OCI-LY1 (cell line): ENCODE data around the gene AMH.

Experiments
- H2AFZ ChIP-seq: fragments of 200-600 bp; sonication (generic), shearing (Covaris generic); 2 replicates; pipeline ENCODE4 v1.6.0; 2014; ENCODE audit warnings: antibody characterized with exemption, mild to moderate bottlenecking, low read length
- H3F3A ChIP-seq: fragments of 200-600 bp; sonication (generic), shearing (Covaris generic); 2 replicates; pipeline ENCODE4 v1.6.0; 2014; ENCODE audit warnings: mild to moderate bottlenecking, antibody characterized with exemption, low read length, moderate library complexity; ENCODE audit not compliant: insufficient read depth
- H3K27ac ChIP-seq: fragments of 200-600 bp; sonication (generic); 2 replicates; pipeline ENCODE4 v1.5.1; 2014; ENCODE audit warnings: low read length, mixed run types, mild to moderate bottlenecking, low read depth; ENCODE audit not compliant: poor library complexity, severe bottlenecking
- H3K27me3 ChIP-seq: fragments of 200-600 bp; sonication (generic); 2 replicates; pipeline ENCODE4 v1.6.0; 2014; ENCODE audit warnings: antibody characterized with exemption, mild to moderate bottlenecking, low read length, moderate library complexity; ENCODE audit not compliant: insufficient read depth
- H3K36me3 ChIP-seq: fragments of 200-600 bp; sonication (generic); 2 replicates; pipeline ENCODE4 v1.6.1; 2014; ENCODE audit warnings: mild to moderate bottlenecking, antibody characterized with exemption, low read length, moderate library complexity, mixed read lengths; ENCODE audit not compliant: insufficient read depth
- H3K4me1 ChIP-seq: fragments of 200-600 bp; sonication (generic); 2 replicates; pipeline ENCODE4 v1.5.1; 2014; ENCODE audit warnings: mild to moderate bottlenecking, low read length, moderate library complexity; ENCODE audit not compliant: insufficient read depth, severe bottlenecking
- H3K4me2 ChIP-seq: fragments of 200-600 bp; sonication (generic), shearing (Covaris generic); 2 replicates; pipeline ENCODE4 v1.6.1; 2014; ENCODE audit warnings: low read length
- H3K4me3 ChIP-seq: fragments of 200-600 bp; sonication (generic); 2 replicates; pipeline ENCODE4 v1.5.1; 2014; ENCODE audit warnings: low read length, low read depth, mild to moderate bottlenecking, mixed read lengths; ENCODE audit not compliant: poor library complexity, severe bottlenecking
- H3K79me2 ChIP-seq: fragments of 200-600 bp; shearing (Covaris generic); 2 replicates; pipeline ENCODE4 v1.6.1; 2016; ENCODE audit warnings: mixed run types, low read length, mixed read lengths; ENCODE audit not compliant: insufficient read depth
- H3K9ac ChIP-seq: fragments of 200-600 bp; sonication (generic), shearing (Covaris generic); 2 replicates; pipeline ENCODE4 v1.6.1; 2014; ENCODE audit warnings: mild to moderate bottlenecking, low read length, mixed read lengths
- H3K9me2 ChIP-seq: fragments of 200-600 bp; sonication (generic), shearing (Covaris generic); 2 replicates; pipeline ENCODE4 v1.6.1; 2014; ENCODE audit warnings: low read depth, mild to moderate bottlenecking, low read length, mixed read lengths
- H3K9me3 ChIP-seq: fragments of 200-600 bp; shearing (Covaris generic); 2 replicates; pipeline ENCODE4 v1.6.1; 2014; ENCODE audit warnings: low read length, mixed read lengths
- H4K20me1 ChIP-seq: fragments of 200-600 bp; sonication (generic), shearing (Covaris generic); 2 replicates; pipeline ENCODE4 v1.6.0; 2016; ENCODE audit warnings: mild to moderate bottlenecking, low read length; ENCODE audit not compliant: insufficient read depth
- EZH2 ChIP-seq: fragments of 200-600 bp; sonication (generic), shearing (Covaris generic); IDR thresholded peaks from 2 replicates; pipeline ENCODE4 v1.8.0; 2017; ENCODE audit warnings: borderline replicate concordance, mixed run types, mild to moderate bottlenecking, antibody characterized with exemption, low read length, moderate library complexity, mixed read lengths
- TF ChIP-seq, protein P1 (sequence below): fragments of 200-600 bp; sonication (generic), shearing (Covaris generic); IDR thresholded peaks from 2 replicates; pipeline ENCODE4 v1.5.1; 2017; ENCODE audit warnings: mild to moderate bottlenecking, antibody characterized with exemption, low read length, moderate library complexity, mixed read lengths

Gene AMH

GRCh38 chr19:2233601-2234280 is 15.4 kb upstream of the AMH start:
- Histone ChIP-seq H3K36me3 (peaks cover 42% of the 10 kb centered on the region), H3K27ac (peak overlapping the region; percentile 83), H3K4me2 (peak overlapping the region; percentile 64), H2AFZ (no peak overlapping the region), H3F3A (no peaks in the 10 kb centered on the region), H4K20me1 (no peaks in the 10 kb centered on the region), H3K4me3 (peak overlapping the region; percentile 94), H3K4me1 (peaks cover 61% of the 10 kb centered on the region), H3K27me3 (no peaks in the 10 kb centered on the region), H3K9me3 (no peaks in the 10 kb centered on the region), H3K9me2 (no peaks in the 10 kb centered on the region), H3K9ac (peak overlapping the region; percentile 18; the same call in 1 of the 2 replicates), H3K79me2 (peaks cover 29% of the 10 kb centered on the region)
- no peak for TF ChIP-seq EZH2
- TF ChIP-seq, protein P1, sequence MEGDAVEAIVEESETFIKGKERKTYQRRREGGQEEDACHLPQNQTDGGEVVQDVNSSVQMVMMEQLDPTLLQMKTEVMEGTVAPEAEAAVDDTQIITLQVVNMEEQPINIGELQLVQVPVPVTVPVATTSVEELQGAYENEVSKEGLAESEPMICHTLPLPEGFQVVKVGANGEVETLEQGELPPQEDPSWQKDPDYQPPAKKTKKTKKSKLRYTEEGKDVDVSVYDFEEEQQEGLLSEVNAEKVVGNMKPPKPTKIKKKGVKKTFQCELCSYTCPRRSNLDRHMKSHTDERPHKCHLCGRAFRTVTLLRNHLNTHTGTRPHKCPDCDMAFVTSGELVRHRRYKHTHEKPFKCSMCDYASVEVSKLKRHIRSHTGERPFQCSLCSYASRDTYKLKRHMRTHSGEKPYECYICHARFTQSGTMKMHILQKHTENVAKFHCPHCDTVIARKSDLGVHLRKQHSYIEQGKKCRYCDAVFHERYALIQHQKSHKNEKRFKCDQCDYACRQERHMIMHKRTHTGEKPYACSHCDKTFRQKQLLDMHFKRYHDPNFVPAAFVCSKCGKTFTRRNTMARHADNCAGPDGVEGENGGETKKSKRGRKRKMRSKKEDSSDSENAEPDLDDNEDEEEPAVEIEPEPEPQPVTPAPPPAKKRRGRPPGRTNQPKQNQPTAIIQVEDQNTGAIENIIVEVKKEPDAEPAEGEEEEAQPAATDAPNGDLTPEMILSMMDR = no peak

- no peaks in the 10 kb centered on the region for H3K9me3 ChIP-seq
- peak overlapping the region; percentile 97 for H3K4me2 ChIP-seq
- no peak overlapping the region for H2AFZ ChIP-seq
- H3K4me1 ChIP-seq = peaks cover 65% of the 10 kb centered on the region
- H3K79me2 ChIP-seq = peaks cover 42% of the 10 kb centered on the region
- H4K20me1 ChIP-seq = no peaks in the 10 kb centered on the region
- H3F3A ChIP-seq = no peaks in the 10 kb centered on the region
- H3K4me3 ChIP-seq = peak overlapping the region; percentile 94
- no peak for TF ChIP-seq EZH2
- TF ChIP-seq, protein P1 = no peak
- no peaks in the 10 kb centered on the region for H3K9me2 ChIP-seq
- H3K27ac ChIP-seq = peak overlapping the region; percentile 83
- no peaks in the 10 kb centered on the region for H3K27me3 ChIP-seq
- peak overlapping the region; percentile 88 for H3K9ac ChIP-seq
- H3K36me3 ChIP-seq = peaks cover 35% of the 10 kb centered on the region
Measured at GRCh38 chr19:2234996-2235380, 14.1 kb upstream of the AMH start.

DNA sequence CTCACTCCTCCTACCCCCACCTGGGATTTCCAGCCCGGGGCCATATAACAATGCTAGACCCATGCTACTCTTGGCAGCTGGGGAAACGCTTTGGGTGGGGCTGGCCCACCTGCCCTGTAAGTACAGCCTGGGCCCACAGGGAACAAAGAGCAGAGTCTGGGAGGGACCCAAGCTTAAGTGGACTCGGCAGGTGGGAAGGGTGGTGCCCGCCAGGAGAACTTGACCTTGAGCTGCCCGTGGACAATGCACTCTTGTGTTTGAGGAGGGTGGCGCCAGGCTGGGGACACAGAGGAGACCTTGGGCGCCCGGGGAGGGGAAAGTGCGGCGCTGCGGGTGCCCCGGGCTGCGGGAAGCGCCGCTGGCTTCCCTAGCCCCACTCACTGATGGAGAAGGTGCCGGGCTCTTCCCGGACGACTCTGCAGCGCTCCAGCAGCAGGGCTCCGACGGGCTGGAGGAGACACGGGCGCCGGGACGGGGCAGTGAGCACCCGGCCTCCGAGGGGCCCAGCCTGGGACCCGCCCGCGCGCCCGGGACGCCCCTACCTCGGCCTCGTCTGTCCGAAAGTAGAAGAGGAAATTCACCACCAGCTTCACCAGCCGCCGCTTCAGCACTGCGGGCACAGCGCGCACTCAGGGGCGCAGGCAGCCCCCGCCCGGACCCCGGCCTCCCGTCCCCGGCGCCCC is 13.6 kb upstream of the AMH start:
- Histone ChIP-seq H4K20me1 (no peaks in the 10 kb centered on the region), H3K4me3 (peak overlapping the region; percentile 94), H3K27me3 (no peaks in the 10 kb centered on the region), H3K4me2 (peak overlapping the region; percentile 97), H3K79me2 (peaks cover 47% of the 10 kb centered on the region), H2AFZ (no peak overlapping the region), H3K27ac (peak overlapping the region; percentile 83), H3F3A (no peaks in the 10 kb centered on the region), H3K36me3 (peaks cover 30% of the 10 kb centered on the region), H3K9me3 (no peaks in the 10 kb centered on the region), H3K4me1 (peaks cover 71% of the 10 kb centered on the region), H3K9me2 (no peaks in the 10 kb centered on the region), H3K9ac (peak overlapping the region; percentile 88)
- TF ChIP-seq, protein P1 = no peak
- TF ChIP-seq EZH2 = no peak
